Subcutaneous abdominal adipose tissue (tissue), 5 donors: ENCODE results near the gene ATG7.
"Not testable (repeated sequence)": the region's sequence is repeated elsewhere in the genome, so short reads cannot be mapped to it uniquely, and the experiment has no call there.

Experiments used
- H3K27ac ChIP-seq: one replicate; pipeline ENCODE4 v1.7.0; 2013; ENCODE audit warnings: low read depth, mild to moderate bottlenecking, inconsistent platforms, low read length, moderate library complexity
- H3K27me3 ChIP-seq, 5 donors: one replicate each; pipeline ENCODE4 v1.7.0; 2013; ENCODE audit warnings: low read length in 5 of 5, inconsistent platforms in 1 of 5; ENCODE audit not compliant: control insufficient read depth in 5 of 5, insufficient read depth in 4 of 5
- H3K36me3 ChIP-seq, 5 donors: one replicate each; pipeline ENCODE4 v1.7.0; 2013; ENCODE audit warnings: low read length in 5 of 5; ENCODE audit not compliant: control insufficient read depth in 5 of 5, insufficient read depth in 5 of 5
- H3K4me1 ChIP-seq, 5 donors: one replicate each; pipeline ENCODE4 v1.7.0; 2013; ENCODE audit warnings: low read length in 5 of 5, mild to moderate bottlenecking in 3 of 5, moderate library complexity in 1 of 5; ENCODE audit not compliant: control insufficient read depth in 5 of 5, insufficient read depth in 5 of 5
- H3K4me3 ChIP-seq, 5 donors: one replicate each; pipeline ENCODE4 v1.7.0; 2013; ENCODE audit warnings: low read length in 5 of 5, low read depth in 1 of 5
- H3K9ac ChIP-seq, 5 donors: one replicate each; pipeline ENCODE4 v1.7.0; 2013; ENCODE audit warnings: low read length in 5 of 5, mild to moderate bottlenecking in 4 of 5, moderate library complexity in 3 of 5
- H3K9me3 ChIP-seq, 5 donors: one replicate each; pipeline ENCODE4 v1.7.0; 2013; ENCODE audit warnings: low read length in 5 of 5; ENCODE audit not compliant: control insufficient read depth in 5 of 5
- donor health status: healthy.
- donor health status: healthy.
- donor health status: healthy.
- donor health status: healthy.
- donor health status: healthy.

Gene ATG7

GRCh38 chr3:11499144-11499543, 226.9 kb downstream of the ATG7 start:
- peaks cover 0 to 3% (median 0%) of the 10 kb centered on the region in 5 donors for H3K36me3 ChIP-seq
- no peaks in the 10 kb centered on the region for H3K27me3 ChIP-seq
- no peak overlapping the region for H3K9ac ChIP-seq
- H3K9me3 ChIP-seq: no peaks in the 10 kb centered on the region
- no peak overlapping the region for H3K4me3 ChIP-seq
- peaks cover 4 to 17% (median 11%) of the 10 kb centered on the region in 5 donors for H3K4me1 ChIP-seq
- no peak overlapping the region for H3K27ac ChIP-seq

DNA sequence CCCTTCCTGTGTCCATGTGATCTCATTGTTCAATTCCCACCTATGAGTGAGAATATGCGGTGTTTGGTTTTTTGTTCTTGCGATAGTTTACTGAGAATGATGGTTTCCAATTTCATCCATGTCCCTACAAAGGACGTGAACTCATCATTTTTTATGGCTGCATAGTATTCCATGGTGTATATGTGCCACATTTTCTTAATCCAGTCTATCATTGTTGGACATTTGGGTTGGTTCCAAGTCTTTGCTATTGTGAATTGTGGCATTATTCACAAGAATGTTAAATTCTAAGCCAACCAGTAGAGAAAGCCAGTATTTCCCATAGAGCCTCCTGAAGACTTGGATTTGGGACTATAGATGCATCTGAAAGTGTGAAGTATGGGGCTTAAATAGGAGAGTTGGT, 230.2 kb downstream of the ATG7 start:
- not testable (repeated sequence) for H3K9me3 ChIP-seq, H3K9ac ChIP-seq, H3K27me3 ChIP-seq, H3K36me3 ChIP-seq, H3K27ac ChIP-seq, H3K4me3 ChIP-seq
- peaks cover 4 to 13% (median 10%) of the 10 kb centered on the region in 5 donors for H3K4me1 ChIP-seq

GRCh38 chr3:11507719-11508118, 235.5 kb downstream of the ATG7 start:
- Histone ChIP-seq H3K9ac (no peak overlapping the region), H3K9me3 (no peaks in the 10 kb centered on the region), H3K36me3 (peaks cover 0 to 3% (median 0%) of the 10 kb centered on the region in 5 donors), H3K27me3 (no peaks in the 10 kb centered on the region), H3K27ac (peak overlapping the region; percentile 65), H3K4me1 (peaks cover 4 to 22% (median 21%) of the 10 kb centered on the region in 5 donors), H3K4me3 (no peak overlapping the region)

DNA sequence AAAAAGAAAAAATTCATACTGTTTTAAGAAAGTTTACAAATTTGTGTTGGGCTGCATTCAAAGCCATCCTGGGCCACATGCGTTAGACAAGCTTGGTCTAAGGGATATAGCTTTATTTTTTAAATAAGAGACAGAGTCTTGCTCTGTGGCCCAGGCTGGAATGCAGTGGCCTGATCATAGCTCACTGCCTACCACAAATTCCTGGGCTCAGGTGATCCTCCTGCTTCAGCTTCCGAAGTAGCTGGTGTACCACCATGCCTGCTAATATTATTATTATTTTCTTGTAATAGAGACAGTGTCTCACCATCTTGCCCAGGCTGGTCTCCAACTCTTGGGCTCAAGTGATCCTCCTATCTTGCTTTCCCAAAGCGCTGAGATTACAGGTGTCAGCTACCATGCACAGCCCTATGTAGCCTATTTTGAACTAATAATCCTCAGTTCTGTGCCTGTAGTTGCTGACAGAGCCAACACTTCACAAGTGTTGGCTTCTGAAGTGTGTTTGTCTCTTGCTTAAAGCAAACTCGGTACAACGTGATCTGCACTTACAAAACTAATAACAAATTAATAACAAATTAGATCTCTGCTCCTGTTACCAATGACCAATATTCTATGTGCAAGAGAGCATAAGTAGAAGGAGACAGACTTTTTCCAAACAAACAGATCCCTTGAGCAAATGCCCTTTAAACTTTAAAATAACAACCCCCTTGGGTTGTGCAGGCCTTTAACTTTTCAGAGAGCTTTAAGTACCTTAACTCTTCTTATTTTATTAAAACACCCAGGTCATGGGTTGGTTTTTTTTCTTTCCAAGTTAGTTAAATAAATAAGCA, 236.4 kb downstream of the ATG7 start:
- Histone ChIP-seq H3K4me3 (peak overlapping the region in 2 of 5 donors; percentile 9 to 19), H3K9me3 (no peaks in the 10 kb centered on the region), H3K4me1 (peaks cover 4 to 24% (median 22%) of the 10 kb centered on the region in 5 donors), H3K9ac (peak overlapping the region in 2 of 5 donors; percentile 21 to 34), H3K27me3 (no peaks in the 10 kb centered on the region), H3K27ac (peak overlapping the region; percentile 65), H3K36me3 (peaks cover 0 to 3% (median 0%) of the 10 kb centered on the region in 5 donors)

DNA sequence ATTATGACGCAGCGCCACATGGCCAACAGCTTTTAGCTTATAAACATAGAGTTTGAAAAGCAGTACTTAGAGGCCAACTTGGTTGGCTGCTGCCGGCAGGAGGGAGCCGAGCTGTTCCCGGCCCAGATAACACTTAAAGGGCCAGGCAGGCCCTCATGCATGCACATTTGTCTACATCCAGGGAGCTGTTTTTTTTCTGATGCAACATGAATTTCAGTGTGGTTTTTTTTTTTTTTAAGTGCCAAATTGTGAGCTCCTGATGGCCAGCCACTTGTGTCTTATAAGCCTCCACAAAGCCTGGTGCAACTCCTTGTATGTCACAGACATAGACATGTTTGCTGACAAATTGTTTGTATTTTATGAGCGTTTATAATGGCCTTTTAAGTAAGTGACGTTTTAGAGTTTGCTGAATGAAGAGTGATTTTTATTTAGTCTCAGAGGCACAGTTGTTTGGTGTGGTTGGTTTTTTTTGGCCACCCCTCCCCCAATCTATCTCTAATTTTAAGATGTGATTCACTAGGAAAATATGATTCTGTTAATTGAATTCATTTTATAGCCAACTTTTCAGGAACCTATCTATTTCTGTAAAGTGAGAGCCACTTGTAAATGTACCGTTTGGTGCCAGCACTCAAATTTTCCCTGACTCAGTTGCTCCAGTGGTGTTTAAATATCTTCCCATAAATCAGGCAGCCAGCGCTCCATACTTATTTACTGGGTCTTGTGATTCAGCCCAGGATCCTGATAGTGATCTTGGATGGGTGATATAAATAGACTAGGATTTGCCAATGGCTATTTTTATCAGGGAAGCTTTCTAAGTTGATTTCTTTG, 237.2 kb downstream of the ATG7 start:
- Histone ChIP-seq H3K27ac (peak overlapping the region; percentile 65), H3K4me1 (peaks cover 11 to 31% (median 30%) of the 10 kb centered on the region in 5 donors), H3K9me3 (no peaks in the 10 kb centered on the region), H3K36me3 (peaks cover 0 to 3% (median 0%) of the 10 kb centered on the region in 5 donors), H3K27me3 (no peaks in the 10 kb centered on the region), H3K4me3 (peak overlapping the region in 1 of 5 donors; percentile 19), H3K9ac (no peak overlapping the region)

- Histone ChIP-seq H3K27ac (peak overlapping the region; percentile 65), H3K27me3 (no peaks in the 10 kb centered on the region), H3K4me3 (no peak overlapping the region), H3K36me3 (peaks cover 0 to 3% (median 0%) of the 10 kb centered on the region in 5 donors), H3K4me1 (peaks cover 12 to 37% (median 35%) of the 10 kb centered on the region in 5 donors), H3K9ac (no peak overlapping the region), H3K9me3 (no peaks in the 10 kb centered on the region)
Observed at GRCh38 chr3:11510001-11510340, 237.8 kb downstream of the ATG7 start.

- Histone ChIP-seq H3K9me3 (no peaks in the 10 kb centered on the region), H3K27me3 (no peaks in the 10 kb centered on the region), H3K4me1 (peaks cover 12 to 38% (median 35%) of the 10 kb centered on the region in 5 donors), H3K9ac (no peak overlapping the region), H3K36me3 (peaks cover 0 to 3% (median 0%) of the 10 kb centered on the region in 5 donors), H3K4me3 (no peak overlapping the region), H3K27ac (peak overlapping the region; percentile 65)
Observed at GRCh38 chr3:11510356-11510755, 238.2 kb downstream of the ATG7 start.

DNA sequence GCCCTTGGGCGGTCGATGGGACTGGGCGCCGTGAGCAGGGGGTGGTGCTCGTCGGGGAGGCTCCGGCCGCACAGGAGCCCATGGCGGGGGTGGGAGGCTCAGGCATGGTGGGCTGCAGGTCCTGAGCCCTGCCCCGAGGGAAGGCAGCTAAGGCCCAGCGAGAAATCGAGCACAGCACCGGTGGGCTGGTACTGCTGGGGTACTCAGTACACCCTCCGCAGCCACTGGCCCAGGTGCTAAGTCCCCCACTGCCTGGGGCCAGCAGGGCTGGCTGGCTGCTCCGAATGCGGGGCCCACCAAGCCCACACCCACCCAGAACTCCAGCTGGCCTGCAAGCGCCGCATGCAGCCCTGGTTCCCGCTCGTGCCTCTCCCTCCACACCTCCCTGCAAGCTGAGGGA, 239.4 kb downstream of the ATG7 start:
- H3K27ac ChIP-seq, H3K27me3 ChIP-seq: not testable (repeated sequence)

GRCh38 chr3:11513125-11513816, 241.1 kb downstream of the ATG7 start:
- not testable (repeated sequence) for H3K9ac ChIP-seq, H3K27me3 ChIP-seq, H3K36me3 ChIP-seq, H3K4me3 ChIP-seq, H3K9me3 ChIP-seq
- Histone ChIP-seq H3K27ac (peak overlapping the region; percentile 30), H3K4me1 (peaks cover 12 to 38% (median 33%) of the 10 kb centered on the region in 5 donors)

More for the DNA sequence above, 239.4 kb downstream of the ATG7 start:
- H3K9me3 ChIP-seq, H3K9ac ChIP-seq, H3K36me3 ChIP-seq, H3K4me3 ChIP-seq: not testable (repeated sequence)
- peaks cover 12 to 38% (median 35%) of the 10 kb centered on the region in 5 donors for H3K4me1 ChIP-seq
